Activated CD4-positive, alpha-beta T cell treated with anti-CD3 and anti-CD28 coated beads for 24 hours (primary cell): ENCODE measurements around the gene MED8.
A peak's percentile ranks its signal among the peaks of the same experiment; 100 is the strongest.
"Not testable (repeated sequence)": the region's sequence is repeated elsewhere in the genome, so short reads cannot be mapped to it uniquely, and the experiment has no call there.

Experiments used
- DNase-seq, 2 donors: peaks; one replicate each; pipeline ENCODE4 v3.0.0-alpha.2; 2020; ENCODE audit warnings: low read depth in 2 of 2

MED8 gene

DNA sequence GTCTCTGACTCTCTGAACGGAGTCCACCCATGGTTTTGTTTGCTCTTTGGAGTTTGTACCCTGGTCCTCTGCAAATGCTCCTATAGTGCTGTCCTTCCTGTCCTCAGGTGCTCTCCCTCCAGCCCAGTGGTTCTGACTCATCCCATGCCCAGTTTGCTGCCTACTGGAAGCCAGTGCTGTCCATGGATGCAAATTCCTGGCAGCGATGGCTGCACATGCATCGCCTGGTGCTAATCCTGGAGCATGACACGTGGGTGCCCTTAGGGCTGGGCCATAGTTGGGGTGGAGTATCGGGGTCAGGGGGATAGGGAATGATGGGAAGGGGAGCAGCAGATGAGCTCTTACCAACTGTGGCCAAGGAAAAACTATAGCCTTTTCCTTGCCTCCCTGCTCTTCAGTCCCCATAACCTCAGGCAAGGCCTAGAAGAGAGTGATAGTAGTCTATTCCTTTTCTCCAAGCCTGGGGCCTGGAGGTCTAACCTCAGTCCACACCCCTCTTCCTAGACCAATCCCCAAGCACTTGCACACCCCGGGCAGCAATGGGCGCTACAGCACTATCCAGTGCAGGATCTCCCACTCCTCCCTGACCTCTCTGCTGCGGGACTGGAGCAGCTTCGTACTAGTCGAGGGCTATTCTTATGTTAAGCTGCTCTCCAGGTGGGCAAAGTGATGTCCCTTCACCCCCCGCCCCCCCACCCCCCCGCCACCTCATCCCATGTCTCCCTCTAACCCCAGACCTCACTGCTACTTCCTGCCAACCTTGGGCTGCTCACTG lies 32.6 kb upstream of the MED8 start:
- DNase-seq = no peak

- DNase-seq = no peak
These were observed 31.8 kb upstream of the MED8 start for GRCh38 chr1:43421396-43421795.

DNA sequence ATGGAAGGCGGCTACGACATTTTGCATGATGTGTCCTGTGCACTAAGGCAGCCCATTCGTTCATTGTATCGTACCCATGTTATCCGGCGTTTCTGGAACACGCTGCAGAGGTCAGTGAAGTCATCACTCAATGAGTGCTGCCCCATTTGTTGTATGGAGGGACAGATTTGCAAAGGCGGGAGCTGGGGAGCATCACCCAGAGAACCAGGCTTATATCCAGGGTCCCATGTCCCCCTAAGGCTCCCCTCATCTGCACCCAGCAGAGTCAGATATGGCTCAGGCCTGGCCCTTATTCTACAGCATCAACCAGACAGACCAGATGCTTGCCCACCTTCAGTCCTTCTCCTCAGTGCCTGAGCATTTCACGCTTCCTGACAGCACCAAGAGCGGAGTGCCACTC lies 31.3 kb upstream of the MED8 start:
- DNase-seq = no peak

DNA sequence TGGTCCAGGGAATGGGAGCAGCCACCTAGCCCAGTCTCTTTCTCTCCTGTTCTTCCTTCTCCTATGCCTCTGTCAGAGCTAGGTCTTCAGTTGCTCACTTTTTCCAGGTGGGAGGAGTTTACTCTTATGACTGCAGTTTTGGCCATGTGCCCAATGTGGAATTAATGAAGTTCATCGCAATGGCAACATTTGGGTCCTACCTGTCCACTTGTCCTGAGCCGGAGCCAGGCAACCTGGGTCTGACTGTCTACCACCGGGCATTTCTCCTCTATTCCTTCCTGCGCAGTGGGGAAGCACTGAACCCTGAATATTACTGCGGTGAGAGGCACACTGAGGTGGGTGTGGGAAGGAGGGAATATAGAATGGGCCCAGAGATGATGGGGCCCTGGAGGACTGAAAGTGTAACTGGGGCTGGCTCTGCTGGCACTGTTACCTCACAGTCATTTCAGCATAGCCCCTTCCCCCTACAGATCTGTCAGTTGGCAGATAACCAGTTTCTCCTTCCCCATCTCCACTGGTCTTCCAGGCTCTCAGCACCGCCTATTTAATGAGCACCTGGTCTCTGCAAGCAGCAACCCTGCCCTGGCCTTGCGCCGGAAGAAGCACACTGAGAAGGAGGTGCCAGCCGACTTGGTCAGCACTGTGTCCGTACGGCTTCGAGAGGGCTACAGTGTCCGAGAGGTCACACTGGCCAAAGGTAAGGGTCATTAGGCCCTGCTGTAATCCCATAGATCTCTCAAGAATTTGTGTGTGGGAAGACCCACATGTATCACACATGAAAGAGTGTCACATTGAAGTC lies 30.2 kb upstream of the MED8 start:
- no peak for DNase-seq

- DNase-seq = no peak
These were observed 29.3 kb upstream of the MED8 start for GRCh38 chr1:43418858-43419257.

DNA sequence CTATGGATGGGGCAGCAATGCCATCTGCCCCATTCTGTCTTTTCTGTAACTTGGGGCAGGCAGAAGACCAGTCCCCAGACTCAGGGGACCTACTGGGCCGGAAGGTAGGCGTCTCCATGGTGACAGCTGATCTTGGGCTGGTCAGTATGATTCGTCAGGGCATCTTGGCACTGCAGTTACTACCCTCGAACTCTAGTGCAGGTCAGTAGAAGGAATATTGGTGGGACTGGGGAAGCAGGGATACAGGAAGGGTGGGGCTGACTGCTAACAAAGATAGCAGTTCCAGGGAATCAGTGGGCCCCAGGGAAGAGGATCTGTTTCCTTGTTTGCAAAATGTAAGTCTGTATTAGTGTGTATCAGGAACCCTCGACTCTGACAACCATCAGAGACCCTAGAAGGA lies 26.3 kb upstream of the MED8 start:
- no peak for DNase-seq

- peak; percentile 28 to 53 for DNase-seq
These were observed 25.1 kb upstream of the MED8 start for GRCh38 chr1:43414634-43415223.

DNA sequence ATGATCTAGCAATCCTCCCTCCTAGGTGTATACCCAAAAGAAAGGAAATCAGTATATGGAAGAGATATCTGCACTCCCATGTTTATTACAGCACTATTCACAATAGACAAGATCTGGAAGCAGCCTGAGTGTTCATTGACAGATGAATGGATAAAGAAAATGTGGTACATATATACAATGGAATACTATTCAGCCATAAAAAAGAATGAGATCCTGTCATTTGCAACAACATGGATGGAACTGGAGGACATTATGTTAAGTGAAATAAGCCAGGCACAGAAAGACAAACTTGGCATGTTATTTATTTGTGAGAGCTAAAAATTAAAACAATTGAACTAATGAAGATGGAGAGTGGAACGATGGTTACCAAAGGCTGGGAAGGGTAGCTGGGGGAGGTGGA lies 23.8 kb upstream of the MED8 start:
- not testable (repeated sequence) for DNase-seq

- no peak for DNase-seq
These were observed 21.0 kb upstream of the MED8 start for GRCh38 chr1:43410571-43410970.

DNA sequence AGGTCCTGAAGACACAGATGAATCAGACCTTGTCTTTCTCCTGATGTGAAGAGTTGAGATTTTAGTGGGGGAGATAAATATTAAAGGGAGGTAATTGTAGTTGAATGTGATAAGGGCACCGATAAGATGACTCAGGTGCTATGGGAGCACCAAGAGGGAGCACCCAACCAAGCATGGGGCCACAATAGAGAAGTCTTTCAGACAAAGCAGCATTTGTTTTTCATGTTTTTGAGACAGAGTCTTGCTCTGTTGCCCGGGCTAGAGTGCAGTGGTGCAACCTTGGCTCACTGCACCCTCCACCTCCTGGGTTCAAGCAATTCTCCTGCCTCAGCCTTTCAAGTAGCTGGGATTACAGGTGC lies 16.3 kb upstream of the MED8 start:
- no peak for DNase-seq

DNA sequence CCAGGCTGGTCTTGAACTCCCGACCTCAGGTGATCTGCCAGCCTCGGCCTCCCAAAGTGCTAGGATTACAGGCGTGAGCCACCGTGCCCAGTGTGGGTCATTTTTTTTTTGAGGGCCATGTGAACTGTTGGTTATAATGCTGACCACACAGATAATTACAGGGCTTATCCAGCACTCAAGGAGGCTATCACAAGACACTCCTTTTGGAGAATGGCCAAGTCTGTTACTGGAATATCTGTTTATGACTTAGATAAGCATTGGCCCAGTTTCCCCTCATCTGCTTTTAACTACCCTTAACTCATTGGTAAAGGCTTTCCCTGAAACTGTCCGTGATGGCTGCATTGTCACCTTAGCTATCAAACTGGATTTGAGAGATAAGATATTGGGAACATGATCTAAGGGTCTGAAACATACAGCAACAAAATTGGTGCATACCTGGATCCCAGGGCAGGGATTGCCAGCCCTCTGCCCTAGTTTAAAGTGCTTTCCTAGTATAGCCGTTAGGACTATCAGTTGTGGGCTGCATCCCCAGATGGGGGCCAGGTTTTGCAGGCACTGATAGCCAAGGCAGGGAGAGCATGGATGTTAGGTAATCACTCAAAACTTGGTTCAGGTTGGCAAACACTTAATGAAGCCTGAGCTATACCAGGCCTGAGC lies 15.7 kb upstream of the MED8 start:
- DNase-seq = no peak

DNA sequence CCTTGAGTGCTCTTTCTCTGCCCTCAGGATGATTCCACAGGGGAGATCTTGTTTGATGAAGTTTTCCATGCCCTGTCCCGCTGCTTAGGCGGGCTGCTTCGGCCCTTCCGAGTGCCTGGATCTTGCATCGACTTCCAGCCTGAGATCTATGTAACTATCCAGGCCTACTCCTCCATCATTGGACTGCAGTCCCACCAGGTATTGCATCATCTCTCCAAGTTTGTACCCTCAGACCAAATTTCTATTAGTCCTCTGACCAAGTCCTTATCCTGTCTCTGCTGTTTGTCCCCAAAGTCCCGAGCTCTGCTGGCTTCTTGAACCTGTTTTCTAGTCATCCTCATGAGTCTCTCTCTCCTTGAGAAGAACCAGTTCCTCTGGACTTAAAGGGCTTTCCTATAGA lies 14.8 kb upstream of the MED8 start:
- DNase-seq = no peak

GRCh38 chr1:43402089-43402865 lies 12.7 kb upstream of the MED8 start:
- no peak for DNase-seq

DNA sequence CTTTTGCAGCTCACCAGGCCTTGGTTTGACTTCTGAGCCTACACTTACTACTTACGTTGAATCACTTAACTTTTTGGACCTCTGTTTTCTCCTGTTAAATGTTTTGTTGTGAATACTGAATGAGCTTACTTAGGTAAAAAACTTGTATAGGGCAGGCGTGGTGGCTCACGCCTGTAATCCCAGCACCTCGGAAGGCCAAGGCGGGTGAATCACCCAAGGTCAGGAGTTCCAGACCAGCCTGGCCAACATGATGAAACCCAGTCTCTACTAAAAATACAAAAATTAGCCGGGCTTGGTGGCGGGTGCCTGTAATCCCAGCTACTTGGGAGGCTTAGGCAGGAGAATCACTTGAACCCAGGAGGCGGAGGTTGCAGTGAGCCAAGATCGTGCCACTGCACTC lies 10.8 kb upstream of the MED8 start:
- not testable (repeated sequence) for DNase-seq

DNA sequence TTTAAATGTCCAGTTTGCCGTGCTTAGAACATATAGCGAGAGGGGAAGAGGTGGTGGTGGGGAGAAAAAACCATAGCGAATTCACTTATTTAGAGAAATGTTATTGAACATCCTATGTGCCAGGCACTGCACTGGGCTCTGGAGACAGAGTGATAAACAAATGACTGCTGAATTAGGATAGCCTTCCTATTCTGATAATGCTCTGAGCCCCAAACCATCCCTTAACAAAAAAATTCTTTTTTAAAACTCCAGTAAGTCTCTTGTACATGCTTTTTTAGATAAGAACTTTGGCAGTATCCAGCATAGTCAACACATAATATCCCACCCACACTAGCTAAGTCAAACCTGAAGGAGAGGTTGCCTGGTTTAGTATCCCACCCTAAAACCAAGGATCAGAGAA lies 8.6 kb upstream of the MED8 start:
- DNase-seq = no peak

GRCh38 chr1:43396059-43396458 lies 6.5 kb upstream of the MED8 start:
- DNase-seq = no peak

DNA sequence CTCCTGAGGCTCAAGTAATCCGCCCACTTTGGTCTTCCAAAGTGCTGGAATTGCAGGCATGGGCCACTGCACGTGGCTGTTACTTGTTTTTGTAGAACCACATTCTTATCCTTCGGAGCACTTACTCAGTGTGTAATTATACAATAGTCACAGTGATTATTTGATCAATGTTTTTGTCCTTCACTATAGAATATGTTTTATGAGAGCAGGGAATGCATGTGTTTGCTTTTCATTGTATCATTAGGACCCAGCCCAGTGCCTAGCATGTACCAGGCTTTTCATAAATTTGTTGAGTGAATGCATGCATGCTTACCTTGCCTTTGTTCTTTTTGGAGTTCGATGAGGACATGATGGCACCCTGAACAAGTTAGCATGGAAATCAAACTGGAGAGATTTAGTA lies 5.9 kb upstream of the MED8 start:
- no peak for DNase-seq

DNA sequence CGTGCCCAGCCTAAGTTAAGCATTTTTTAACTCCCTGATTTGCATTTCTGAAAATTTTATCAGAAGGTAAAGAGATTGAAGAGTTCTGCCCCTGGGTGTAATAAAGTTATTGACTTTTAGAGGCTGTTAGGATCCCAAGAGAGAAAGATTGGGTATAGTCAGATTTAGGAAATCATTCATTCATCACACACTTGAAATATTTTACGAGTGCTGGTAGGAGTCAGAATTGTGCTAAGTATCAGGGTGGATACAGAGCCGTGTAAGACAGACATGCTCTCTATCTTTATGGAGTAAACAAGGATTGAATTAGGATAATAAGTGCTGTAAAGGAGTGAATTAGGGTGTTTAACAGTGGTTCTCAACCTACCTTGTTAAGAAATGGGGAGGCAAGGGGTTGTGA lies 3.1 kb upstream of the MED8 start:
- no peak for DNase-seq

DNA sequence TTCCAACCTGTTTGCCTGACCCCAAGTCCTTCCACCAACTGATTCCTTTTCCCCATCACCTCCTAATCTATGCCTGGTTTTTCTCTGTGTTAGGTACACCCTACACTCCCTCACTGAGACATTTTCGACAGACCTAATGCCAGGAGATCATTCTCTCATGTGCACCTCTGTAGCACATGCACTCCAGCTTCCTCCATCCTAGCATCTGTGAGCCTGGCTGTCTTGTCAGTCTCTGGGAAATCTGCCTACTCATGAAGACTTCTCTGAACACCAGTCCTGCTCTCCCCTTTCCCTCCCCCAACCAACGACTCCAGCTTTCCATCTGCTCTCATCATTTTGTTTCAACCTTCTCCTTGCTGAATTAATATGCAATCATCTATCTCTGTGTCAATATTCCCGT lies 987 bp downstream of the MED8 start:
- no peak for DNase-seq

DNA sequence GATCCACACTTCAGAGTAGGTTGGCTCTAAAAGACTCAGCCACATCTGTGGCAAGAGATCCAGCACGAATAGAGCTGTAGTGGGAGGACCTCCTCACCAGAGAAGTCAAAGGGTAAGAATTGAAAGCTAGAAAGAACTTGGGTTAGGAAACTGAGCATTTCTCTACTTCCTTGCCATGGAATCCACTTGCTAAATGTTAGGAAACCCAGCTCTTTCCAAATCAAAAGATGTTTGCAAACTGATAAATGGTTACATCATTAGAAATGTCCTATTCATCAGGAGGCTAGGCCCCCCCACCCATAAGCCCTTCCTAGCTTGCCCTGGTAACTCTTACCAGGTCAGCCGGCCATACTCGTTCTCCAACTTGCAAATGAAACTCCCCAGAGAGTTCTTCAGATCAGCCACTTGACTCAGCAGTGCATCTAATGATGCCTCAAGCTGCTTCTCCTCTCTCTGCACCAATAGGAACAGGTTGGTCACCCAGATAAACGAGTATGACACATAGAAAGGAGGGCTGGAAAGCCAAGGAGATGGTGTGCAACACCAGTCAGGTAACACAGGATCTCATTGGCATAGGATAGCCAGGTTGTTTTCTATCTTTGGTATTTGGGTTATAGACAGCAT lies 1.5 kb downstream of the MED8 start:
- DNase-seq = no peak

GRCh38 chr1:43386676-43387075 lies 2.9 kb downstream of the MED8 start:
- no peak for DNase-seq
